ENCODE results near the gene LRFN2.
A peak's percentile ranks its signal among the peaks of the same experiment; 100 is the strongest.

Gene LRFN2

GRCh38 chr6:40432982-40433381 is 154.2 kb downstream of the LRFN2 start:
- Histone ChIP-seq H3K36me3 (ENCODE audit: insufficient read depth, low read length) (no peaks in the 10 kb centered on the region), H3K27ac (ENCODE audit: low read depth, low read length) (no peak overlapping the region), H3K9ac (ENCODE audit: low read depth, low read length) (no peak overlapping the region), H3K9me3 (ENCODE audit: insufficient read depth, low read depth, low read length) (peaks cover 6% of the 10 kb centered on the region), H3K27me3 (ENCODE audit: insufficient read depth, low read length) (no peaks in the 10 kb centered on the region), H3K4me1 (ENCODE audit: insufficient read depth, low read length) (no peaks in the 10 kb centered on the region), H3K4me3 (ENCODE audit: low read length) (no peak overlapping the region)
- 87% methylated on average over 6 of the region's 6 CpGs for WGBS

- Histone ChIP-seq H3K27me3 (ENCODE audit: insufficient read depth, low read length) (no peaks in the 10 kb centered on the region), H3K27ac (ENCODE audit: low read depth, low read length) (no peak overlapping the region), H3K36me3 (ENCODE audit: insufficient read depth, low read length) (no peaks in the 10 kb centered on the region), H3K4me1 (ENCODE audit: insufficient read depth, low read length) (no peaks in the 10 kb centered on the region), H3K9ac (ENCODE audit: low read depth, low read length) (no peak overlapping the region), H3K9me3 (ENCODE audit: insufficient read depth, low read depth, low read length) (peaks cover 6% of the 10 kb centered on the region), H3K4me3 (ENCODE audit: low read length) (no peak overlapping the region)
- WGBS: 95% methylated on average over 12 of the region's 12 CpGs
Measured at GRCh38 chr6:40431706-40432105, 155.5 kb downstream of the LRFN2 start.

GRCh38 chr6:40427196-40427595 is 160.0 kb downstream of the LRFN2 start:
- H3K36me3 ChIP-seq (ENCODE audit: insufficient read depth, low read length): no peaks in the 10 kb centered on the region
- WGBS: over 99% methylated on average over 3 of the region's 3 CpGs
- no peak overlapping the region for H3K27ac ChIP-seq (ENCODE audit: low read depth, low read length)
- no peaks in the 10 kb centered on the region for H3K9me3 ChIP-seq (ENCODE audit: insufficient read depth, low read depth, low read length)
- H3K27me3 ChIP-seq (ENCODE audit: insufficient read depth, low read length): no peaks in the 10 kb centered on the region
- H3K4me1 ChIP-seq (ENCODE audit: insufficient read depth, low read length): no peaks in the 10 kb centered on the region
- H3K9ac ChIP-seq (ENCODE audit: low read depth, low read length): no peak overlapping the region
- H3K4me3 ChIP-seq (ENCODE audit: low read length): no peak overlapping the region

DNA sequence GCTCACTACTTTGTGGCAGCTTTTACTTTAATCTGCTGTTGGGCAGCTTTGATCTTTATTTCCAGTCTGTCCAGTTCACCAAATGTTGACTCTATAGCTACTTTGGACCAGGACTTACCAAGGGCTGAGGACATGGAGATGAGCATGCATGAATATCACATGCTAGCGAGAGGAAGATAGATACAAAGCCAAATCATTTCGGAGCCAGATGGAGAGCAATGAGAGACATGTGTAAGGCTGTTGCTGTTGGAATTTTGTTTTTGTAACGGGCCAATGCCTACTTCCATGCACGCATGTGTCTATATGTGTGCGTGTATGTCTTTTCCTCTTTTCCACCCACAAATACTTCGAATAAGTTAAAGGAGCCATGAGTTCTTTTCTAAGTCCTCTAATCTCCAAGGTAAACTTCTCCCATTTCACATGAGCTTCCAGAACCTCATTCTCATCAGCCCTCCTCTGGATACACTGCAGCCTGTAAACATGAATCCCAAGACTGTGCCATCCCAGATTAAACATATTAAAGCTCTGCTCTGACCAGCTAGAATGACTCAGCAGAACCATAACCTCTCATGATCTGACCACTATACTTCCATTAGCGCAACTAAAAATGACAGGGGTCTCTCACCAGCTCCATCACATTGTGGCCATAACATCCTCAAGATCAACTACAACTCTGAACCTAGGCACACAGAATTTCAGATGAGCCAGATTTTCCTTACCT is 160.7 kb downstream of the LRFN2 start:
- no peak overlapping the region for H3K9ac ChIP-seq (ENCODE audit: low read depth, low read length)
- H3K27me3 ChIP-seq (ENCODE audit: insufficient read depth, low read length): no peaks in the 10 kb centered on the region
- 0 out of 2 replicates have a peak, but pooled peaks cover under 1% of the 10 kb centered on the region for H3K4me1 ChIP-seq (ENCODE audit: insufficient read depth, low read length)
- no peaks in the 10 kb centered on the region for H3K9me3 ChIP-seq (ENCODE audit: insufficient read depth, low read depth, low read length)
- no peak overlapping the region for H3K27ac ChIP-seq (ENCODE audit: low read depth, low read length)
- WGBS: 95% methylated on average over 7 of the region's 7 CpGs
- H3K4me3 ChIP-seq (ENCODE audit: low read length): no peak overlapping the region
- no peaks in the 10 kb centered on the region for H3K36me3 ChIP-seq (ENCODE audit: insufficient read depth, low read length)

- Histone ChIP-seq H3K4me1 (ENCODE audit: insufficient read depth, low read length) (peaks cover 10% of the 10 kb centered on the region), H3K36me3 (ENCODE audit: insufficient read depth, low read length) (no peaks in the 10 kb centered on the region), H3K27me3 (ENCODE audit: insufficient read depth, low read length) (no peaks in the 10 kb centered on the region), H3K9ac (ENCODE audit: low read depth, low read length) (no peak overlapping the region), H3K27ac (ENCODE audit: low read depth, low read length) (no peak overlapping the region), H3K4me3 (ENCODE audit: low read length) (no peak overlapping the region), H3K9me3 (ENCODE audit: insufficient read depth, low read depth, low read length) (no peaks in the 10 kb centered on the region)
- WGBS: 90% methylated on average over 4 of the region's 4 CpGs
Measured at GRCh38 chr6:40425192-40425919, 161.8 kb downstream of the LRFN2 start.

- no peaks in the 10 kb centered on the region for H3K9me3 ChIP-seq (ENCODE audit: insufficient read depth, low read depth, low read length)
- no peak overlapping the region for H3K27ac ChIP-seq (ENCODE audit: low read depth, low read length)
- H3K9ac ChIP-seq (ENCODE audit: low read depth, low read length): no peak overlapping the region
- no peaks in the 10 kb centered on the region for H3K27me3 ChIP-seq (ENCODE audit: insufficient read depth, low read length)
- 95% methylated on average over 1 of the region's 1 CpG for WGBS
- no peaks in the 10 kb centered on the region for H3K36me3 ChIP-seq (ENCODE audit: insufficient read depth, low read length)
- peaks cover 33% of the 10 kb centered on the region for H3K4me1 ChIP-seq (ENCODE audit: insufficient read depth, low read length)
- H3K4me3 ChIP-seq (ENCODE audit: low read length): no peak overlapping the region
Measured at GRCh38 chr6:40422046-40422445, 165.1 kb downstream of the LRFN2 start.

DNA sequence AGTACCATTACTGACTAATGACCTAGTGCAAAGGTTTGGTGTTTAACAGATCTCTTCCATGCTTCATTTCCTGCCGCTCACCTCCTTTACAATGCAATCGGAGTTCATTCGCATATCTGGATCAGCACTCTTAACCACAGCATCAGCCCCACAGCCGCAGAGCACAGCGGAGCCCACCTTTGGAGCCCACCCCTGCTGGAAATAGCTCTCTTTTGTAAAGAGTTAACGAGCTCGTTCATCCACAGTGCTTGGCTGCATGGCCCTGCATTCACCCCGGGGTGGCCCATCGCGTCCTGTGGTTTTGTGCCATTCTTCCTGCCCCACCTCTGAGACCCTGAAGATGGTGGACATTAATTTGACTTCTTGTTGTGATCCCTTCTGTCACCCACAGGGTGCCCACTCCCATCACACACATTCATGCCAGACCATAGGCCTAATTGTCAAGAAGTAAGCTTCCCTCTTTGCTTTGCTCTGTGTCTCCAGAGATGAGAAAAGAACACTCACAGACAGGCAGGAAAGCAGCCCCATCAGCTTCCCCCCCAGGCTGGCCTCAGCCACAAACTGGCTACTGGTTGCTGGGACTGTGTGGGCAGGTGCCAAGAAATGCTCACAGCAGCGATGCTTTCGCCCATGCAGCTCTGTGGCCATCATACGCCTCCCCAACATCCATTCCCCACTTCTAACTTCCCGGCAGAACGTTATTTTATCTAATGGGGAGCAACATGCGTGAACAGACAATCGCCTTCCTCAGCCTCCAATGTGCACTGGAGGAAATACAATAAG is 167.0 kb downstream of the LRFN2 start:
- no peak overlapping the region for H3K9ac ChIP-seq (ENCODE audit: low read depth, low read length)
- H3K36me3 ChIP-seq (ENCODE audit: insufficient read depth, low read length): no peaks in the 10 kb centered on the region
- peaks cover 33% of the 10 kb centered on the region for H3K4me1 ChIP-seq (ENCODE audit: insufficient read depth, low read length)
- peak overlapping the region; percentile 69 for H3K27ac ChIP-seq (ENCODE audit: low read depth, low read length)
- H3K27me3 ChIP-seq (ENCODE audit: insufficient read depth, low read length): no peaks in the 10 kb centered on the region
- H3K9me3 ChIP-seq (ENCODE audit: insufficient read depth, low read depth, low read length): no peaks in the 10 kb centered on the region
- WGBS: 61% methylated on average over 17 of the region's 17 CpGs
- H3K4me3 ChIP-seq (ENCODE audit: low read length): no peak overlapping the region

- Histone ChIP-seq H3K4me1 (ENCODE audit: insufficient read depth, low read length) (peaks cover 33% of the 10 kb centered on the region), H3K36me3 (ENCODE audit: insufficient read depth, low read length) (no peaks in the 10 kb centered on the region), H3K27me3 (ENCODE audit: insufficient read depth, low read length) (no peaks in the 10 kb centered on the region), H3K9ac (ENCODE audit: low read depth, low read length) (no peak overlapping the region), H3K27ac (ENCODE audit: low read depth, low read length) (peak overlapping the region; percentile 69), H3K4me3 (ENCODE audit: low read length) (no peak overlapping the region), H3K9me3 (ENCODE audit: insufficient read depth, low read depth, low read length) (no peaks in the 10 kb centered on the region)
- 46% methylated on average over 1 of the region's 1 CpG for WGBS
Measured at GRCh38 chr6:40419377-40419776, 167.8 kb downstream of the LRFN2 start.

DNA sequence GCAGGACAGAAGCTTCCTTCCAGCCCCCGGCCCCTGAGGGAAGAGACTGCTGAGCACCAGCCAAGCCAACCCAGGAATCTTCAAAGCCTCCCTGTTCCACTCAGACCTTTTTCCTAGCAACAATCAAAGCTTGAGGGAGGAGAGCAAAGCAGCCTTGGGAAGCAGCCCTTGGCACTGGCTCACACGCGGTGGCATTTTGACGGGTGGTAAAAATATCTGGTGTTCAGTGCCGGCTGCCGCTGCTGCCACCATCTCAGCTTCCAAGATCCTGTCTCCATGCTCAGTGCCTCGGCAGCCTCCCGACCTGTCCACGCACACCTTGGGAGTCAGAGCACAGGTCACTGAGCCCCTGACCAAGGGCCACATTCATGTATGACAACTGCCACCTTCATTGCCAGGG is 170.1 kb downstream of the LRFN2 start:
- Histone ChIP-seq H3K4me3 (ENCODE audit: low read length) (no peak overlapping the region), H3K27ac (ENCODE audit: low read depth, low read length) (no peak overlapping the region), H3K9ac (ENCODE audit: low read depth, low read length) (no peak overlapping the region), H3K4me1 (ENCODE audit: insufficient read depth, low read length) (peaks cover 33% of the 10 kb centered on the region), H3K9me3 (ENCODE audit: insufficient read depth, low read depth, low read length) (no peaks in the 10 kb centered on the region), H3K27me3 (ENCODE audit: insufficient read depth, low read length) (no peaks in the 10 kb centered on the region), H3K36me3 (ENCODE audit: insufficient read depth, low read length) (no peaks in the 10 kb centered on the region)
- WGBS: 94% methylated on average over 9 of the region's 9 CpGs

DNA sequence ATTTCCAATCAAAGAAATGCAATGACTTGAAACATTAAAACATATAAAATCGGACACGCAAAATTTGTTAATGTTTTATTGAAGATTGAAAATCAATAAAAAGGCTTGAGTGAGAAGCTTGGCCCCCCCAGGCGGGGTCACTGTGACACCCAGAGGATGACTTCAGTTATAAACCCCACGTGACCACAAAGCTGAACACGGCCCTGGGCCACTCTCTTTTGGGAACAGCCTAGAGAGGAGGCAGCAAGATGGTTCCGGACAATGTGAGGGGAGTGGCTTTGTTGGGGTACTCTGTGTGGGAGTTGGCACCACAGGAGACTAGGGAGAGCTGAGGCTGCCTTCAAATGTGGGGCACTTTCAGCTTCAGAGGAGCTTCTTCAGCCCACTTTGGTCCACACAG is 172.5 kb downstream of the LRFN2 start:
- Histone ChIP-seq H3K36me3 (ENCODE audit: insufficient read depth, low read length) (no peaks in the 10 kb centered on the region), H3K9me3 (ENCODE audit: insufficient read depth, low read depth, low read length) (no peaks in the 10 kb centered on the region), H3K27ac (ENCODE audit: low read depth, low read length) (no peak overlapping the region), H3K9ac (ENCODE audit: low read depth, low read length) (no peak overlapping the region), H3K27me3 (ENCODE audit: insufficient read depth, low read length) (no peaks in the 10 kb centered on the region), H3K4me3 (ENCODE audit: low read length) (no peak overlapping the region), H3K4me1 (ENCODE audit: insufficient read depth, low read length) (peaks cover 20% of the 10 kb centered on the region)
- 96% methylated on average over 6 of the region's 6 CpGs for WGBS

- Histone ChIP-seq H3K36me3 (ENCODE audit: insufficient read depth, low read length) (no peaks in the 10 kb centered on the region), H3K27me3 (ENCODE audit: insufficient read depth, low read length) (no peaks in the 10 kb centered on the region), H3K27ac (ENCODE audit: low read depth, low read length) (no peak overlapping the region), H3K9ac (ENCODE audit: low read depth, low read length) (no peak overlapping the region), H3K4me1 (ENCODE audit: insufficient read depth, low read length) (peaks cover 12% of the 10 kb centered on the region), H3K9me3 (ENCODE audit: insufficient read depth, low read depth, low read length) (no peaks in the 10 kb centered on the region), H3K4me3 (ENCODE audit: low read length) (no peak overlapping the region)
- WGBS: 83% methylated on average over 6 of the region's 6 CpGs
Measured at GRCh38 chr6:40413239-40413638, 173.9 kb downstream of the LRFN2 start.
